ENCODE results near the gene SUN1. TPM values are rescaled to one million over a fixed set of nuclear protein-coding genes. Genes with fewer than 3 reads are reported as not detected.

Gene SUN1
- total and polyA plus RNA-seq, 4 donors = 24.8 to 162 (median 40.1) TPM

DNA sequence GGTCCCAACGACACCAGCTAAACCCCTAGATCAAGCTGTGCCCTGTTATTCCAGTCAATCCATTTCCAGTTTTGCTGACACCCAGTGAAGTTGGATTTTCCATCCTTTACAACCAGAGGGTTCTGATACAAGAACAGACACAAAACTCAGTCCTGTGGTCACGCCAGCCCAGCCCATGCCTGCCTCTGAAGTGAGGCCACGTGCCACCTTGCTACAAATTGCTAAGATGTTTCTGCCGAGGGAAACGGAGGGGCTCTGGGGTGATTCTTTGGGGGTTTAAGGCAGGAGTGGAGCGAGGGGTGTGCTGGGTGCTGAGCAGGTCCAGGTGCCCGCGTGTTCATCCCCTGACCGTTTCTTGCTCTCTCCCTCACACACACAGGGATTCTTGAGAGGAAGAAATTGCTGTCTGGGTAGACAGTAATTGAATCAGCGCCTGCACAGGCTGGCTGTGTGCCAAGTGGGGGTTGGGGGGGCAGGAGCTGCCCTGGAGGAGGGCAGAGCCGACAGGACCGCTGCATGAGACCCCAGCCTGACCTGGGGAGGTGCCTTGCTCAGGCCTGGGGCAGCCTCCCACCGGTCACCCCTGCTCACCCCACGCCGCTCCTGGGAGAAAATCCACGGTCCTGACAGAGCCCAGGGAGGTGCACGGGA lies 84.1 kb downstream of the SUN1 start:
- TF ChIP-seq FOXA1 (IDR thresholded peaks at IDR 0.05) = no peak
- TF ChIP-seq JUND (IDR thresholded peaks at IDR 0.05) = no peak
- TF ChIP-seq YY1 (IDR thresholded peaks at IDR 0.05) = no peak
- TF ChIP-seq, protein P1, sequence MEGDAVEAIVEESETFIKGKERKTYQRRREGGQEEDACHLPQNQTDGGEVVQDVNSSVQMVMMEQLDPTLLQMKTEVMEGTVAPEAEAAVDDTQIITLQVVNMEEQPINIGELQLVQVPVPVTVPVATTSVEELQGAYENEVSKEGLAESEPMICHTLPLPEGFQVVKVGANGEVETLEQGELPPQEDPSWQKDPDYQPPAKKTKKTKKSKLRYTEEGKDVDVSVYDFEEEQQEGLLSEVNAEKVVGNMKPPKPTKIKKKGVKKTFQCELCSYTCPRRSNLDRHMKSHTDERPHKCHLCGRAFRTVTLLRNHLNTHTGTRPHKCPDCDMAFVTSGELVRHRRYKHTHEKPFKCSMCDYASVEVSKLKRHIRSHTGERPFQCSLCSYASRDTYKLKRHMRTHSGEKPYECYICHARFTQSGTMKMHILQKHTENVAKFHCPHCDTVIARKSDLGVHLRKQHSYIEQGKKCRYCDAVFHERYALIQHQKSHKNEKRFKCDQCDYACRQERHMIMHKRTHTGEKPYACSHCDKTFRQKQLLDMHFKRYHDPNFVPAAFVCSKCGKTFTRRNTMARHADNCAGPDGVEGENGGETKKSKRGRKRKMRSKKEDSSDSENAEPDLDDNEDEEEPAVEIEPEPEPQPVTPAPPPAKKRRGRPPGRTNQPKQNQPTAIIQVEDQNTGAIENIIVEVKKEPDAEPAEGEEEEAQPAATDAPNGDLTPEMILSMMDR (IDR thresholded peaks at IDR 0.05; ENCODE audit: low read depth, low read length, missing input control) = no peak
- DNase-seq (ENCODE audit: low spot score) = no peak
- Histone ChIP-seq H3K9me3 (ENCODE audit: control insufficient read depth in 4 of 4, low read length in 3 of 4) (no peaks in the 10 kb centered on the region), H3K4me1 (ENCODE audit: control insufficient read depth in 4 of 4, insufficient read depth in 4 of 4, low read length in 3 of 4) (no peaks in the 10 kb centered on the region), H3K36me3 (ENCODE audit: control insufficient read depth in 4 of 4, insufficient read depth in 3 of 4, low read depth in 1 of 4, low read length in 3 of 4) (no peaks in the 10 kb centered on the region), H3K4me3 (ENCODE audit: low read depth in 1 of 3, low read length in 3 of 3) (no peak overlapping the region), H3K27me3 (ENCODE audit: control insufficient read depth in 4 of 4, insufficient read depth in 4 of 4, low read length in 3 of 4) (no peaks in the 10 kb centered on the region), H3K27ac (ENCODE audit: low read depth in 1 of 2, low read length in 2 of 2) (no peak overlapping the region), H3K9ac (ENCODE audit: low read depth in 1 of 2, low read length in 2 of 2) (no peak overlapping the region)
- WGBS = 67% methylated on average over 17 of the region's 17 CpGs

- TF ChIP-seq SP1 (IDR thresholded peaks at IDR 0.05) (no peak), NR2F2 (IDR thresholded peaks at IDR 0.05) (no peak), MAX (IDR thresholded peaks at IDR 0.05) (no peak), HNF4A (conservative IDR thresholded peaks at IDR 0.05) (no peak), HNF4G (IDR thresholded peaks at IDR 0.05) (no peak), JUND (IDR thresholded peaks at IDR 0.05) (no peak)
- TF ChIP-seq, protein P2, sequence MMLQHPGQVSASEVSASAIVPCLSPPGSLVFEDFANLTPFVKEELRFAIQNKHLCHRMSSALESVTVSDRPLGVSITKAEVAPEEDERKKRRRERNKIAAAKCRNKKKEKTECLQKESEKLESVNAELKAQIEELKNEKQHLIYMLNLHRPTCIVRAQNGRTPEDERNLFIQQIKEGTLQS (IDR thresholded peaks at IDR 0.05) = no peak
- Histone ChIP-seq H3K4me3 (ENCODE audit: low read depth in 1 of 3, low read length in 3 of 3) (no peak overlapping the region), H3K27ac (ENCODE audit: low read depth in 1 of 2, low read length in 2 of 2) (no peak overlapping the region), H3K9ac (ENCODE audit: low read depth in 1 of 2, low read length in 2 of 2) (no peak overlapping the region), H3K9me3 (ENCODE audit: control insufficient read depth in 4 of 4, low read length in 3 of 4) (no peaks in the 10 kb centered on the region), H3K4me1 (ENCODE audit: control insufficient read depth in 4 of 4, insufficient read depth in 4 of 4, low read length in 3 of 4) (no peaks in the 10 kb centered on the region), H3K36me3 (ENCODE audit: control insufficient read depth in 4 of 4, insufficient read depth in 3 of 4, low read depth in 1 of 4, low read length in 3 of 4) (no peaks in the 10 kb centered on the region), H3K27me3 (ENCODE audit: control insufficient read depth in 4 of 4, insufficient read depth in 4 of 4, low read length in 3 of 4) (no peaks in the 10 kb centered on the region)
- no peak for DNase-seq (ENCODE audit: low spot score)
- 84% methylated on average over 29 of the region's 33 CpGs for WGBS
These were observed 85.2 kb downstream of the SUN1 start for GRCh38 chr7:917255-918117.

DNA sequence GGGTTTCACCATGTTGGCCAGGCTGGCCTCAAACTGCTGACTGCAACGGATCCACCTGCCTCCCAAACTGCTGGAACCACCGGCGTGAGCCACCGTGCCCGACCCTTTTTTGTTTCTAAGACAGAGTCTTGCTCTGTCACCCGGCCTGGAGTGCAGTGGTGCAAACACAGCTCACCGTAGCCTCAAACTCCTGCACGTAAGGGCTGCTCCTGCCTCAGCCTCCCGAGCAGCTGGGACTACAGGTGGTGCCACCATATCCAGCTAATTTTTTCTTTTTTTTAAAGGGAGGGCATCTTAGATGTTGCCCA lies 85.8 kb downstream of the SUN1 start:
- no peaks in the 10 kb centered on the region for H3K27me3 ChIP-seq (ENCODE audit: control insufficient read depth in 4 of 4, insufficient read depth in 4 of 4, low read length in 3 of 4)

More for the DNA sequence above, 85.8 kb downstream of the SUN1 start:
- TF ChIP-seq GABPA (IDR thresholded peaks at IDR 0.05 in 1 of 2, conservative IDR thresholded peaks at IDR 0.05 in 1 of 2) (no peak), RXRA (IDR thresholded peaks at IDR 0.05) (no peak), RAD21 (IDR thresholded peaks at IDR 0.05) (no peak), NR2F2 (IDR thresholded peaks at IDR 0.05) (no peak)
- TF ChIP-seq, protein P1 (IDR thresholded peaks at IDR 0.05; ENCODE audit: low read depth, low read length, missing input control) = no peak
- no peak for DNase-seq (ENCODE audit: low spot score)
- 85% methylated on average over 9 of the region's 9 CpGs for WGBS
- H3K4me1 ChIP-seq (ENCODE audit: control insufficient read depth in 4 of 4, insufficient read depth in 4 of 4, low read length in 3 of 4) = peaks cover 0 to 3% (median 0%) of the 10 kb centered on the region in 4 donors
- no peaks in the 10 kb centered on the region for H3K9me3 ChIP-seq (ENCODE audit: control insufficient read depth in 4 of 4, low read length in 3 of 4)
- H3K4me3 ChIP-seq (ENCODE audit: low read depth in 1 of 3, low read length in 3 of 3) = no peak overlapping the region
- H3K9ac ChIP-seq (ENCODE audit: low read depth in 1 of 2, low read length in 2 of 2) = no peak overlapping the region
- H3K36me3 ChIP-seq (ENCODE audit: control insufficient read depth in 4 of 4, insufficient read depth in 3 of 4, low read depth in 1 of 4, low read length in 3 of 4) = no peaks in the 10 kb centered on the region
- H3K27ac ChIP-seq (ENCODE audit: low read depth in 1 of 2, low read length in 2 of 2) = no peak overlapping the region
